Ishikawa (cell line): ENCODE data around the gene SPAG6.

Experiments used
- TEAD4 ChIP-seq: IDR thresholded peaks from 2 replicates; pipeline ENCODE4 v1.6.1; 2012
- YY1 ChIP-seq: IDR thresholded peaks from 2 replicates; pipeline ENCODE4 v1.6.1; 2012; ENCODE audit warnings: low read depth
- TF ChIP-seq, protein P1 (sequence below): IDR thresholded peaks from 2 replicates; pipeline ENCODE4 v1.6.1; 2012

GRCh38 chr10:22370320-22370719 lies 25.0 kb downstream of the SPAG6 start:
- TF ChIP-seq TEAD4 (no peak), YY1 (no peak)
- TF ChIP-seq, protein P1, sequence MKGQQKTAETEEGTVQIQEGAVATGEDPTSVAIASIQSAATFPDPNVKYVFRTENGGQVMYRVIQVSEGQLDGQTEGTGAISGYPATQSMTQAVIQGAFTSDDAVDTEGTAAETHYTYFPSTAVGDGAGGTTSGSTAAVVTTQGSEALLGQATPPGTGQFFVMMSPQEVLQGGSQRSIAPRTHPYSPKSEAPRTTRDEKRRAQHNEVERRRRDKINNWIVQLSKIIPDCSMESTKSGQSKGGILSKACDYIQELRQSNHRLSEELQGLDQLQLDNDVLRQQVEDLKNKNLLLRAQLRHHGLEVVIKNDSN: no peak
